CD4-positive, alpha-beta memory T cell (primary cell): Measurements from ENCODE around the gene GALNT17. TPM values are rescaled to one million over a fixed set of nuclear protein-coding genes. Genes with fewer than 3 reads are reported as not detected.

Source experiments
- CTCF ChIA-PET: fragments of 350-600 bp; sonication (Branson Sonifier 250); formaldehyde crosslinking; loops from one replicate; lab custom pipeline; 2021; ENCODE audit warnings: inconsistent platforms; ENCODE audit not compliant: partially characterized antibody; lab: Charles Lee
- POLR2A ChIA-PET: fragments of 350-600 bp; sonication (Branson Sonifier 250); formaldehyde crosslinking; loops from one replicate; lab custom pipeline; 2021; ENCODE audit not compliant: partially characterized antibody; lab: Charles Lee
- DNase-seq, 5 donors: peaks; one replicate each; pipeline versions ENCODE4 v3.0.0 to v3.0.0-alpha.2; 2020 to 2022; ENCODE audit warnings: mixed read lengths in 1 of 5
- H3K27ac ChIP-seq: one replicate; pipeline ENCODE4 v1.7.0; 2013; ENCODE audit warnings: low read depth, low read length
- H3K27me3 ChIP-seq: 2 replicates; pipeline ENCODE4 v1.7.0; 2013; ENCODE audit warnings: mild to moderate bottlenecking, low read length, moderate library complexity; ENCODE audit not compliant: insufficient read depth
- H3K36me3 ChIP-seq: 2 replicates; pipeline ENCODE4 v1.7.0; 2013; ENCODE audit warnings: mild to moderate bottlenecking, low read length, moderate library complexity; ENCODE audit not compliant: insufficient read depth
- H3K4me1 ChIP-seq: 2 replicates; pipeline ENCODE4 v1.7.0; 2013; ENCODE audit warnings: mild to moderate bottlenecking, low read length, moderate library complexity; ENCODE audit not compliant: insufficient read depth
- H3K4me3 ChIP-seq, 2 donors: one replicate each; pipeline ENCODE4 v1.7.0; 2013; ENCODE audit warnings: low read length in 2 of 2, mild to moderate bottlenecking in 1 of 2
- H3K9me3 ChIP-seq, 2 donors: one replicate each; pipeline ENCODE4 v1.7.0; 2013; ENCODE audit warnings: low read length in 2 of 2, control low read depth in 1 of 2; ENCODE audit not compliant: control insufficient read depth in 1 of 2
- H3K27ac Mint-ChIP-seq, 7 donors: one replicate each; pipeline ENCODE4 v1.8.0; 2020 to 2021; ENCODE audit warnings: mixed read lengths in 7 of 7, mild to moderate bottlenecking in 6 of 7, inconsistent platforms in 3 of 7, moderate library complexity in 3 of 7
- H3K27me3 Mint-ChIP-seq, 2 donors: one replicate each; pipeline ENCODE4 v1.8.0; 2020 to 2021; ENCODE audit warnings: mixed read lengths in 2 of 2
- H3K36me3 Mint-ChIP-seq, 2 donors: one replicate each; pipeline ENCODE4 v1.8.0; 2020 to 2021; ENCODE audit warnings: mixed read lengths in 2 of 2, inconsistent platforms in 1 of 2, mild to moderate bottlenecking in 1 of 2
- H3K4me1 Mint-ChIP-seq, 4 donors: one replicate each; pipeline ENCODE4 v1.8.0; 2020 to 2021; ENCODE audit warnings: mixed read lengths in 4 of 4, mild to moderate bottlenecking in 1 of 4
- H3K4me3 Mint-ChIP-seq, 8 donors: one replicate each; pipeline ENCODE4 v1.8.0; 2020 to 2021; ENCODE audit warnings: mixed read lengths in 8 of 8, mild to moderate bottlenecking in 7 of 8, moderate library complexity in 6 of 8, inconsistent platforms in 3 of 8
- H3K9me3 Mint-ChIP-seq, 8 donors: one replicate each; pipeline ENCODE4 v1.8.0; 2020 to 2021; ENCODE audit warnings: mixed read lengths in 8 of 8, mild to moderate bottlenecking in 5 of 8, inconsistent platforms in 3 of 8, moderate library complexity in 1 of 8
- intact Hi-C: fragments of 100-400 bp; cut with micrococcal nuclease; formaldehyde crosslinking; loops from one replicate; pipeline ENCODE4 v1.15.1; 2023
- polyA plus RNA-seq, 2 donors: library from polyadenylated mRNA; unstranded; fragments of 300-500 nt; fragmentation: Illumina TruSeq; gene quantifications; one replicate each; pipeline ENCODE4 v1.2.3, GENCODE V29; 2021
- total RNA-seq, 2 experiments: library from RNA; stranded (reverse); gene quantifications; one replicate each; pipeline ENCODE4 v1.2.3, GENCODE V29; 2021

GALNT17 gene
- total and polyA plus RNA-seq, 4 experiments from 2014 or later = not detected

DNA sequence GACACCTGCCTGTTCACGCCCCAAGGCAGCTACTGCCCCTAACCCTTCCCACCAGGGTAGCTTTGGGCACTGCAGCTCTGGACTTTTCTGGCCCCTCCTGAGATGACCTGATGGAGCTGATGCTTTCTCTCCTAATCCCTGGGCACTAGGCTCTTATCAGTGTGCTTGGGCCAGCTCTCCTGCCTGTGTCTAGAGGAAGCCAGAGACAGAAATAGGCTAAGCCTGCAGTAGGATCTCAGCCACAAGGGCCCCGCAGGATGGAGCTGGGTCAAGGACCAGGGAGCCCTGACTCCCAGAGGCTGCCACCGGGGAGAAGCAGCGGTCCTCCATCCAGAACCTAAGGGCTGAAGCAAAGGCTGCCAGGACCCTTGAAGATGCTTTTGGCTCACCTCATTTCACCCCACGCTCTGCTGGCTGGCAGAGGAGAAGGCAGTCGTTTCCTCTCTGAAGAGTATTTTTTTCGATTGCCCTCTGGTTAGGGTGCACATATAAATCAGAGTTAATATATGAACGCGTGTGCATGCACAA lies 580.8 kb downstream of the GALNT17 start:
- Histone ChIP-seq H3K4me3 (no peak overlapping the region), H3K4me1 (no peaks in the 10 kb centered on the region), H3K36me3 (no peaks in the 10 kb centered on the region), H3K9me3 (no peaks in the 10 kb centered on the region), H3K27ac (no peak overlapping the region), H3K27me3 (no peaks in the 10 kb centered on the region)
- POLR2A ChIA-PET = no interaction called here
- no peak for DNase-seq
- Mint-ChIP-seq H3K36me3 (no peaks in the 10 kb centered on the region), H3K9me3 (peaks cover 0 to 10% (median 3%) of the 10 kb centered on the region in 8 donors), H3K4me3 (no peak overlapping the region), H3K27ac (no peak overlapping the region), H3K27me3 (peaks cover 0 to 2% of the 10 kb centered on the region in 2 donors), H3K4me1 (no peaks in the 10 kb centered on the region)
- intact Hi-C loops = no loop called here
- CTCF ChIA-PET = no interaction called here

- Histone ChIP-seq H3K4me1 (no peaks in the 10 kb centered on the region), H3K4me3 (no peak overlapping the region), H3K36me3 (no peaks in the 10 kb centered on the region), H3K27me3 (no peaks in the 10 kb centered on the region), H3K9me3 (no peaks in the 10 kb centered on the region), H3K27ac (no peak overlapping the region)
- H3K27me3 Mint-ChIP-seq = peaks cover 0 to 2% of the 10 kb centered on the region in 2 donors
- H3K9me3 Mint-ChIP-seq = peaks cover 0 to 4% (median 0%) of the 10 kb centered on the region in 8 donors
- POLR2A ChIA-PET = no interaction called here
- intact Hi-C loops = no loop called here
- no peak overlapping the region for H3K27ac Mint-ChIP-seq
- no peaks in the 10 kb centered on the region for H3K36me3 Mint-ChIP-seq
- no peaks in the 10 kb centered on the region for H3K4me1 Mint-ChIP-seq
- CTCF ChIA-PET = no interaction called here
- no peak for DNase-seq
- H3K4me3 Mint-ChIP-seq = no peak overlapping the region
Observed at GRCh38 chr7:71716690-71717089, 584.7 kb downstream of the GALNT17 start.

DNA sequence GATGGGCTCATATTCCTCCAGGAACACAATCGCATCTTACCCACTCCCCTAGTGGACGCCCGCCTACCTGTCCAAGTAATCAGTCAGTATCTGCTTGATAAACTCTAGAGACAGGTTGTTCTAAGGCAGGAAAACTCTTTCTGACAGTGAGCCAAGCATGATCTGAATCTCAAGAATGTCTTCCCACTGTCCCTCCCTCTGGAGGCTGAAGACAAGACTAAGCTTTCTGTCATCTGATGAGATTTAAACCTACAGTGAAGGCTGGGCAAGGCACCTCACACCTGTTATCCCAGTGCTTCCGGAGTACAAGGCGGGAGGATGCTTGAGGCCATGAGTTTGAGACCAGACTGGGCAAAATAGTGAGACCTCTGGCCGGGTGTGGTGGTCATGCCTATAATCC lies 586.6 kb downstream of the GALNT17 start:
- H3K27ac Mint-ChIP-seq = no peak overlapping the region
- DNase-seq = no peak
- no peaks in the 10 kb centered on the region for H3K27me3 Mint-ChIP-seq
- H3K4me1 ChIP-seq = no peaks in the 10 kb centered on the region
- intact Hi-C loops = no loop called here
- H3K4me3 ChIP-seq = no peak overlapping the region
- CTCF ChIA-PET = interaction anchor here (1.3 to 1.4 kb wide), 2 partner anchors 10 to 17 kb away, joined by 3 read pairs; no protein-coding TSS in a partner anchor
- peaks cover 0 to 4% (median 0%) of the 10 kb centered on the region in 8 donors for H3K9me3 Mint-ChIP-seq
- H3K36me3 Mint-ChIP-seq = no peaks in the 10 kb centered on the region
- H3K9me3 ChIP-seq = no peaks in the 10 kb centered on the region
- H3K4me3 Mint-ChIP-seq = no peak overlapping the region
- POLR2A ChIA-PET = no interaction called here
- H3K4me1 Mint-ChIP-seq = no peaks in the 10 kb centered on the region
- H3K36me3 ChIP-seq = no peaks in the 10 kb centered on the region
- H3K27ac ChIP-seq = no peak overlapping the region
- no peaks in the 10 kb centered on the region for H3K27me3 ChIP-seq

GRCh38 chr7:71721742-71722141 lies 589.8 kb downstream of the GALNT17 start:
- ChIA-PET POLR2A (no interaction called here), CTCF (interaction anchor here (1.6 kb wide), 1 partner anchor 12 kb away, joined by 4 read pairs; no protein-coding TSS in a partner anchor)
- Histone ChIP-seq H3K27ac (no peak overlapping the region), H3K9me3 (no peaks in the 10 kb centered on the region), H3K4me3 (no peak overlapping the region), H3K27me3 (no peaks in the 10 kb centered on the region), H3K4me1 (no peaks in the 10 kb centered on the region), H3K36me3 (no peaks in the 10 kb centered on the region)
- Mint-ChIP-seq H3K9me3 (peaks cover 0 to 2% (median 0%) of the 10 kb centered on the region in 8 donors), H3K36me3 (no peaks in the 10 kb centered on the region), H3K4me1 (no peaks in the 10 kb centered on the region), H3K4me3 (no peak overlapping the region), H3K27ac (no peak overlapping the region), H3K27me3 (no peaks in the 10 kb centered on the region)
- intact Hi-C loops = no loop called here
- DNase-seq = no peak

GRCh38 chr7:71723859-71724258 lies 591.9 kb downstream of the GALNT17 start:
- Mint-ChIP-seq H3K4me3 (no peak overlapping the region), H3K36me3 (no peaks in the 10 kb centered on the region), H3K27ac (no peak overlapping the region), H3K4me1 (no peaks in the 10 kb centered on the region), H3K9me3 (peaks cover 0 to 5% (median 0%) of the 10 kb centered on the region in 8 donors), H3K27me3 (no peaks in the 10 kb centered on the region)
- no peak overlapping the region for H3K4me3 ChIP-seq
- no peak overlapping the region for H3K27ac ChIP-seq
- H3K27me3 ChIP-seq = no peaks in the 10 kb centered on the region
- no peaks in the 10 kb centered on the region for H3K4me1 ChIP-seq
- DNase-seq = no peak
- ChIA-PET POLR2A (no interaction called here), CTCF (interaction anchor here (1.6 kb wide), 1 partner anchor 9 kb away, joined by 8 read pairs; no protein-coding TSS in a partner anchor)
- intact Hi-C loops = no loop called here
- no peaks in the 10 kb centered on the region for H3K36me3 ChIP-seq
- H3K9me3 ChIP-seq = no peaks in the 10 kb centered on the region

DNA sequence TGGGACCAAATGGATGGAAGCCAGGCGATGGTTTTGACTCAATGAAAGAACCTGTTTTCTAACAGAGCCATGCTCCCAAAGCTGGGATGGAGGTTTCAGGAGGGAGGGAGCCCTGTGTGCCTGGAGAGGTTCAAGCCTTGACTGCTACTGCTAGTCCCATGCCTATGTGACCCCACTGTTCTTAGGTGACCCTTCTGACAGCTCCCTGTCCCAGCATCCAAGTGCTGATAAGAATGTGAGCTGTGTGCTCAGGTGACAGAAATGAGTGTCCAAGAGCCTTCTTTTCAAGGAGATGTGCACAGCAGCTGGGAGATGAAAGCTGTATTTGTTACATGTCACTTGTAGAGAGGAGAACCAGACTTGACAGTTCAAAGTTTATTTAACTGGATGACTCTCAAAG lies 595.4 kb downstream of the GALNT17 start:
- CTCF ChIA-PET = interaction anchor here (1.9 kb wide), 2 partner anchors 10 to 899 kb away, joined by 4 to 8 read pairs; no protein-coding TSS in a partner anchor
- intact Hi-C loops = no loop called here
- H3K27me3 Mint-ChIP-seq = no peaks in the 10 kb centered on the region

DNA sequence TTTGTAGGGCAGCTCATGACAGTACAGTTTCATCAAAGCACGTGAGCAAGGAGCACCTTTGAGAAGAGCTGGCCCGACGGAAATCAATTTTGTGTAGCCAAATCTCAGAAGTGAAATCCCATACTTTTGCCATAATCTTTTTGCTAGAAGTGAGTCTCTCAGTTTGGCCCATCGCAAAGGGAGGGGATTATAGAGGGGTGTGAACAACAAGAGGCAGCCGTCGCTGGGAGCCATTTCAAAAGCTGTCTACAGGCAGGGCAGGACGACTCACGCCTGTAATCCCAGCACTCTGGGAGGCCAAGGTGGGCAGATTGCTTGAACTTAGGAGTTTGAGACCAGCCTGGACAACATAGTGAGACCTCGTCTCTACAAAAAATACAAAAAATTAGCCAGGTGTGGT lies 599.8 kb downstream of the GALNT17 start:
- intact Hi-C loops = no loop called here

More for the DNA sequence above, 595.4 kb downstream of the GALNT17 start:
- Mint-ChIP-seq H3K27ac (no peak overlapping the region), H3K4me1 (peaks cover 0 to 2% (median 0%) of the 10 kb centered on the region in 4 donors), H3K4me3 (no peak overlapping the region), H3K36me3 (no peaks in the 10 kb centered on the region), H3K9me3 (peaks cover 0 to 7% (median 0%) of the 10 kb centered on the region in 8 donors)
- no peaks in the 10 kb centered on the region for H3K9me3 ChIP-seq
- POLR2A ChIA-PET = no interaction called here
- H3K36me3 ChIP-seq = no peaks in the 10 kb centered on the region
- no peak overlapping the region for H3K4me3 ChIP-seq
- H3K27me3 ChIP-seq = no peaks in the 10 kb centered on the region
- DNase-seq = no peak
- H3K27ac ChIP-seq = no peak overlapping the region
- H3K4me1 ChIP-seq = no peaks in the 10 kb centered on the region

More for the DNA sequence above, 599.8 kb downstream of the GALNT17 start:
- H3K9me3 Mint-ChIP-seq = peaks cover 0 to 5% (median 0%) of the 10 kb centered on the region in 8 donors
- Histone ChIP-seq H3K9me3 (no peaks in the 10 kb centered on the region), H3K27me3 (no peaks in the 10 kb centered on the region), H3K4me3 (no peak overlapping the region), H3K36me3 (no peaks in the 10 kb centered on the region), H3K4me1 (no peaks in the 10 kb centered on the region), H3K27ac (no peak overlapping the region)
- peaks cover 0 to 7% (median 2%) of the 10 kb centered on the region in 4 donors for H3K4me1 Mint-ChIP-seq
- CTCF ChIA-PET = interaction anchor here (1.3 to 8.7 kb wide), 5 partner anchors 9 to 902 kb away, joined by 3 to 52 read pairs (median 4); no protein-coding TSS in a partner anchor
- POLR2A ChIA-PET = no interaction called here
- DNase-seq = no peak
- no peaks in the 10 kb centered on the region for H3K36me3 Mint-ChIP-seq
- no peaks in the 10 kb centered on the region for H3K27me3 Mint-ChIP-seq
- H3K4me3 Mint-ChIP-seq = no peak overlapping the region
- peak overlapping the region in 1 of 7 donors; percentile 43 for H3K27ac Mint-ChIP-seq
